Measurements from ENCODE around the gene CDCA7. TPM values are rescaled to one million over a fixed set of nuclear protein-coding genes. Genes with fewer than 3 reads are reported as not detected.
A peak's percentile ranks its signal among the peaks of the same experiment; 100 is the strongest.

The CDCA7 gene
- total and polyA plus RNA-seq, 2 of the 13 experiments (the other 11 are each of a cell fraction or from before 2014, with no cell fraction given), result 46.2 to 57.8 TPM

GRCh38 chr2:173355132-173355865 lies 627 bp downstream of the CDCA7 start (continued):
- TF ChIP-seq ZNF432 (CRISPR knock-in tag; IDR thresholded peaks at IDR 0.05; ENCODE audit: borderline replicate concordance) (no peak), NFYC (CRISPR knock-in tag; IDR thresholded peaks at IDR 0.05) (0 out of 2 replicates have a peak, but pooled peaks have one; percentile 3), HMGA1 (CRISPR knock-in tag; conservative IDR thresholded peaks at IDR 0.05) (no peak), HNF1A (IDR thresholded peaks at IDR 0.05; ENCODE audit: low read depth) (no peak), HNF1A (CRISPR knock-in tag; IDR thresholded peaks at IDR 0.05; ENCODE audit: borderline replicate concordance) (no peak), TARDBP (CRISPR knock-in tag; IDR thresholded peaks at IDR 0.05) (no peak), FOXM1 (CRISPR knock-in tag; IDR thresholded peaks at IDR 0.05) (no peak), ARNT (IDR thresholded peaks at IDR 0.05) (no peak), HOXA7 (CRISPR knock-in tag; IDR thresholded peaks at IDR 0.05) (no peak), ZNF629 (CRISPR knock-in tag; conservative IDR thresholded peaks at IDR 0.05) (no peak; the same call in 1 of the 2 replicates), STAG1 (CRISPR knock-in tag; IDR thresholded peaks at IDR 0.05) (no peak), IRF2 (CRISPR knock-in tag; IDR thresholded peaks at IDR 0.05) (no peak), ZNF18 (CRISPR knock-in tag; IDR thresholded peaks at IDR 0.05; ENCODE audit: insufficient replicate concordance) (peak; percentile 9), ZXDC (CRISPR knock-in tag; IDR thresholded peaks at IDR 0.05) (no peak), NCOA1 (CRISPR knock-in tag; IDR thresholded peaks at IDR 0.05) (no peak), ZNF776 (CRISPR knock-in tag; IDR thresholded peaks at IDR 0.05) (peak; percentile 13; the same call in 1 of the 2 replicates), ZNF777 (CRISPR knock-in tag; IDR thresholded peaks at IDR 0.05) (peak; percentile 82)
- TF ChIP-seq, protein P1, sequence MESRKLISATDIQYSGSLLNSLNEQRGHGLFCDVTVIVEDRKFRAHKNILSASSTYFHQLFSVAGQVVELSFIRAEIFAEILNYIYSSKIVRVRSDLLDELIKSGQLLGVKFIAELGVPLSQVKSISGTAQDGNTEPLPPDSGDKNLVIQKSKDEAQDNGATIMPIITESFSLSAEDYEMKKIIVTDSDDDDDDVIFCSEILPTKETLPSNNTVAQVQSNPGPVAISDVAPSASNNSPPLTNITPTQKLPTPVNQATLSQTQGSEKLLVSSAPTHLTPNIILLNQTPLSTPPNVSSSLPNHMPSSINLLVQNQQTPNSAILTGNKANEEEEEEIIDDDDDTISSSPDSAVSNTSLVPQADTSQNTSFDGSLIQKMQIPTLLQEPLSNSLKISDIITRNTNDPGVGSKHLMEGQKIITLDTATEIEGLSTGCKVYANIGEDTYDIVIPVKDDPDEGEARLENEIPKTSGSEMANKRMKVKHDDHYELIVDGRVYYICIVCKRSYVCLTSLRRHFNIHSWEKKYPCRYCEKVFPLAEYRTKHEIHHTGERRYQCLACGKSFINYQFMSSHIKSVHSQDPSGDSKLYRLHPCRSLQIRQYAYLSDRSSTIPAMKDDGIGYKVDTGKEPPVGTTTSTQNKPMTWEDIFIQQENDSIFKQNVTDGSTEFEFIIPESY (CRISPR knock-in tag; IDR thresholded peaks at IDR 0.05), result no peak

Measured in HepG2 (cell line).